BJ (cell line): Measurements from ENCODE around the gene PLEKHF1. TPM values are rescaled to one million over a fixed set of nuclear protein-coding genes. Genes with fewer than 3 reads are reported as not detected.

Experiments used
- CTCF ChIA-PET: fragments of 350-600 bp; formaldehyde crosslinking; extraction: SDS; loops from one replicate; lab custom pipeline; 2021; ENCODE audit warnings: antibody characterized with exemption, inconsistent platforms; lab: Yijun Ruan, JAX
- POLR2A ChIA-PET: fragments of 300-600 bp; sonication (Branson Sonifier 250); formaldehyde crosslinking; extraction: SDS; loops from one replicate; lab custom pipeline; 2021; ENCODE audit warnings: antibody characterized with exemption; lab: Charles Lee
- DNase-seq: peaks from one replicate; pipeline ENCODE4 v3.0.0-alpha.2; 2011; ENCODE audit warnings: low read depth
- H3K27me3 ChIP-seq: 2 replicates; pipeline ENCODE4 v1.6.0; 2011; ENCODE audit warnings: low read length; ENCODE audit not compliant: control insufficient read depth, insufficient read depth
- H3K36me3 ChIP-seq: 2 replicates; pipeline ENCODE4 v1.5.1; 2011; ENCODE audit warnings: low read length; ENCODE audit not compliant: control insufficient read depth, insufficient read depth
- H3K4me3 ChIP-seq: 2 replicates; pipeline ENCODE4 v1.5.1; 2011; ENCODE audit warnings: low read depth, mild to moderate bottlenecking, control low read depth, low read length
- polyA plus RNA-seq: library from polyadenylated mRNA; depleted of rRNA; stranded (reverse); fragments of >200 nt; gene quantifications from 2 replicates; pipeline ENCODE4 v1.2.3, GENCODE V29; 2011
- TF ChIP-seq, protein P1 (sequence below): IDR thresholded peaks from 2 replicates; pipeline ENCODE4 v1.5.1; 2011; ENCODE audit warnings: low read depth, mild to moderate bottlenecking, control low read depth, inconsistent platforms, low read length, moderate library complexity; ENCODE audit not compliant: insufficient read depth

Gene PLEKHF1
- polyA plus RNA-seq, 1 experiment, result 8.7 TPM

DNA sequence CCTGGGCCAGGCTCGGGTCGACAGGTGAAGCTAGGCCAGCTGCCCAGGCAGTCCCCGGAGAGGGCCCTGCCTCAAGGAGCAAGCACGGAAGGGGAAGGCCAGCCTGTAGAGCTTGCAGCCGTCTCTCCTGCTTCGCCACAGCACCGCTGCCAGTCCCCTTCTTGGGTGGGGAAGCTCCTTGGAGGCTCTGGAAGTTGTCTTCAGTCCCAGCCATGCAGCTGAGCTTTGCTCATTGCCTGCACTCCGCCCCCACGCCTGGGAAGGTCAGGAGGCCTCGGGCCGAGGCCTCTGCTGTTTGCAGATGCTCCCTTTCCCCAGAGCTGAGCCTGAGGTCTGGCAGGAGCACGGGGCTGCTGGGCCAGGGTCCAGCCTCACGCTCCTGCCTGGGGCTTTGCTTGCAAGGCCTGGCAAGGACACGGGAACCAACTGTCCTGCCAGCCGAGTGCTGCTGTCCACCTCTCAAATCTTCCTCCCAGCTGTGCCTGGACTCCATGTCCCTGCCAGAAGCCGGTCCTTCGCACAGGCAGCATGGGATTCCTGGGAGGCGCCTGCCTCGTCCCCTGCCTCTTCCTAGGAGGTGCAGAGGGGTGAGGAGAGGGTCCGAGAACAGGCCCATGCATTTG lies 13.3 kb downstream of the PLEKHF1 start:
- Histone ChIP-seq H3K27me3 (no peaks in the 10 kb centered on the region), H3K36me3 (peaks cover 19% of the 10 kb centered on the region), H3K4me3 (no peak overlapping the region)
- TF ChIP-seq, protein P1, sequence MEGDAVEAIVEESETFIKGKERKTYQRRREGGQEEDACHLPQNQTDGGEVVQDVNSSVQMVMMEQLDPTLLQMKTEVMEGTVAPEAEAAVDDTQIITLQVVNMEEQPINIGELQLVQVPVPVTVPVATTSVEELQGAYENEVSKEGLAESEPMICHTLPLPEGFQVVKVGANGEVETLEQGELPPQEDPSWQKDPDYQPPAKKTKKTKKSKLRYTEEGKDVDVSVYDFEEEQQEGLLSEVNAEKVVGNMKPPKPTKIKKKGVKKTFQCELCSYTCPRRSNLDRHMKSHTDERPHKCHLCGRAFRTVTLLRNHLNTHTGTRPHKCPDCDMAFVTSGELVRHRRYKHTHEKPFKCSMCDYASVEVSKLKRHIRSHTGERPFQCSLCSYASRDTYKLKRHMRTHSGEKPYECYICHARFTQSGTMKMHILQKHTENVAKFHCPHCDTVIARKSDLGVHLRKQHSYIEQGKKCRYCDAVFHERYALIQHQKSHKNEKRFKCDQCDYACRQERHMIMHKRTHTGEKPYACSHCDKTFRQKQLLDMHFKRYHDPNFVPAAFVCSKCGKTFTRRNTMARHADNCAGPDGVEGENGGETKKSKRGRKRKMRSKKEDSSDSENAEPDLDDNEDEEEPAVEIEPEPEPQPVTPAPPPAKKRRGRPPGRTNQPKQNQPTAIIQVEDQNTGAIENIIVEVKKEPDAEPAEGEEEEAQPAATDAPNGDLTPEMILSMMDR, result no peak
- no peak for DNase-seq
- ChIA-PET CTCF (interaction anchor here (1.2 to 3.6 kb wide), 4 partner anchors 12 to 68 kb away, joined by 5 to 16 read pairs (median 6); no protein-coding TSS in a partner anchor), POLR2A (no interaction called here)

DNA sequence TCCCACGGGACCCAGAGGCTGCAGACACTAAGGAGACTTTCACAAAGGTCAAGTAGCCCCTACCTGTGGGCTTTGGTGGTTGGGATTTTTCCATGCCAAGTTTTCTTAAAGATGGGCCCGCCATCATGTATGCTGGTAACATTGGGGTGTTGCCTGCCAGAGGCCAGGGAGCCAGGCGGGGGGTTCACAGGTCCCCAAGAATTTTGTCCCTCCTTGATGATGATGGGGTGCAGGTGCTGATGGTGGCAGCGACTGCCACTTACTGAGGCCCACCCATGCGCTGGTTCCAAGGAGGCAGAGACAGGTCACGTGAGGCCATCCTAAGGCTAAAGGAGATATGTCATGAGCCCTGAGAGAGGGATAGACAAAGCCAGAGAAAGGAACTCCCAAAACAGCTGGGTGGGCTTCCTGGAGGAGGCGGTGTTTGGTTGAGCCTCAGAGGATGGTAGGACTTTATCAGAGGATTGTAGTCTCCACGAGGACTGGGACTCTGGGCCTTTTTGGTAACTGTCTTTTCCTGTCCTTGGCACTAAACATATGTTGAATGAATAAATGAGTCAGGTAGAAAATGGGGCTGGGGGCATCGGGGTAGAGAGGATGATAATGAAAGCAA lies 14.4 kb downstream of the PLEKHF1 start:
- CTCF ChIA-PET, result interaction anchor here (0.8 to 3.6 kb wide), 4 partner anchors 8 to 69 kb away, joined by 3 to 16 read pairs (median 6); no protein-coding TSS in a partner anchor
- TF ChIP-seq, protein P1, result no peak

DNA sequence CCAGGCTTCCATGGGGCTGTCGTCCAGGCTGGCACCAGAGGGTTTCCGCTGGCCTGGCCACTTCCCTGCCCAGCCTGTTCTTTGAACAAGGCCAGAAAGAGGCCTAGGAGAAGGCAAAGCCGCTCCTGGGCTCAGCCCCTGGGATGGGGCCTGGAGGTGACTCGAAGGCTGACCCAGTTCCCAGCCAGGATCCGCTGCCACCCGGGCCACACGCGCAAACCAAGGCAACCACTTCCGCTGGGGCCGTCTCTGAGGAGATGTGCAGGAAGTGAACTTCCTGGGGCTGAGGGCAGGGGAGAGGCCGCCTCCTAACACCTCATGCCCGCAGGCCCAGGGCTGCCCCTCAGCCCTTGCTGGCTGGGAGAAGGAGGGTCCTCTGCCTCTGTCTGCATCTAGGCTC lies 15.2 kb downstream of the PLEKHF1 start:
- TF ChIP-seq, protein P1, result no peak
- no peak overlapping the region for H3K4me3 ChIP-seq
- no peaks in the 10 kb centered on the region for H3K27me3 ChIP-seq
- DNase-seq, result no peak
- ChIA-PET CTCF (interaction anchor here (3.6 kb wide), 1 partner anchor 70 kb away, joined by 16 read pairs; no protein-coding TSS in a partner anchor), POLR2A (no interaction called here)
- H3K36me3 ChIP-seq, result peaks cover 7% of the 10 kb centered on the region

More for the DNA sequence above, 14.4 kb downstream of the PLEKHF1 start:
- no peak for DNase-seq
- Histone ChIP-seq H3K27me3 (no peaks in the 10 kb centered on the region), H3K36me3 (peaks cover 11% of the 10 kb centered on the region), H3K4me3 (no peak overlapping the region)
- POLR2A ChIA-PET, result no interaction called here

DNA sequence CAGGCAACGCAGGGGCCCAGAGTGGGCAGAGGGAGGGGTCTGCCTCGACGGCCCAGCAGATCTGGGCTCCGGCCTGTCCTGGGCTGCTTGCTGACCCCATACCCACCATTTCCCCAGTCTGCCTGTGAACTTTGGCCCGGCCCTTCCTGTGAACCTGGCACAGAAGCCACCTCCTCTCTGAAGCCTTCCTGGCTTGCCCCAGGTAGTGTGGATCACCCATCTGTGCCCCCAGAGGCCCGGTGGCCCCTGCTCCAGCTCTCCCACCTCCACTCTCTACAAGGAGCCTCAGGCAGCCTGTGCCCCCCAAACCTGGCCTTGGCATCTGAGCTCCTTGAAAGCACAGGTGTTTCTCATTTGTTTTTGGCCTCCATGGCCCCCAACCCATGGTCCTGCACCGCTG lies 15.7 kb downstream of the PLEKHF1 start:
- ChIA-PET POLR2A (no interaction called here), CTCF (interaction anchor here (0.8 to 1.4 kb wide), 2 partner anchors 36 to 70 kb away, joined by 3 to 6 read pairs; no protein-coding TSS in a partner anchor)
- no peak for DNase-seq
- no peak overlapping the region for H3K4me3 ChIP-seq
- H3K27me3 ChIP-seq, result no peaks in the 10 kb centered on the region
- TF ChIP-seq, protein P1, result no peak
- peaks cover 3% of the 10 kb centered on the region; the same call in 1 of the 2 replicates for H3K36me3 ChIP-seq
